ENCODE data around the gene NAP1L4. TPM values are rescaled to one million over a fixed set of nuclear protein-coding genes. Genes with fewer than 3 reads are reported as not detected.

NAP1L4 gene
- total RNA-seq: 155 to 171 TPM (median 163 TPM) in 3 replicates

- Mint-ChIP-seq H3K4me3 (peak within 1 kb of the TSS; percentile 93), H3K36me3 (no peaks in the 10 kb centered on the region), H3K27ac (peak within 1 kb of the TSS; percentile 98), H3K27me3 (ENCODE audit: low read depth) (no peaks in the 10 kb centered on the region), H3K9me3 (no peaks in the 10 kb centered on the region), H3K4me1 (peaks cover 32% of the 10 kb centered on the region)
- peak; percentile 96 to 98 for DNase-seq (ENCODE audit: low spot score in 2 of 2, unreplicated experiment in 2 of 2)
- no peak for TF ChIP-seq CTCF (IDR thresholded peaks at IDR 0.05; ENCODE audit: unreplicated experiment)
These were observed at the start of gene NAP1L4 for GRCh38 chr11:2992234-2992996. Gene NAP1L4, minus strand, starts transcription at chr11:2992329. Its CDS starts 13,109 bp downstream, at chr11:2979220.

- no peaks in the 10 kb centered on the region for H3K9me3 Mint-ChIP-seq
- no peaks in the 10 kb centered on the region for H3K4me1 Mint-ChIP-seq
- no peak for DNase-seq (ENCODE audit: low spot score in 2 of 2, unreplicated experiment in 2 of 2)
- no peaks in the 10 kb centered on the region for H3K27me3 Mint-ChIP-seq (ENCODE audit: low read depth)
- peaks cover 13% of the 10 kb centered on the region for H3K36me3 Mint-ChIP-seq
- H3K4me3 Mint-ChIP-seq: no peak overlapping the region
- TF ChIP-seq CTCF (IDR thresholded peaks at IDR 0.05; ENCODE audit: unreplicated experiment): no peak
- H3K27ac Mint-ChIP-seq: no peak overlapping the region
These were observed 48.8 kb upstream of the NAP1L4 start for GRCh38 chr11:3040881-3041280.

- Mint-ChIP-seq H3K4me3 (no peak overlapping the region), H3K9me3 (no peaks in the 10 kb centered on the region), H3K4me1 (no peaks in the 10 kb centered on the region), H3K36me3 (peaks cover 11% of the 10 kb centered on the region), H3K27me3 (ENCODE audit: low read depth) (no peaks in the 10 kb centered on the region), H3K27ac (no peak overlapping the region)
- no peak for TF ChIP-seq CTCF (IDR thresholded peaks at IDR 0.05; ENCODE audit: unreplicated experiment)
- no peak for DNase-seq (ENCODE audit: low spot score in 2 of 2, unreplicated experiment in 2 of 2)
These were observed 45.8 kb upstream of the NAP1L4 start for GRCh38 chr11:3037945-3038271.

- TF ChIP-seq CTCF (IDR thresholded peaks at IDR 0.05; ENCODE audit: unreplicated experiment): peak; percentile 74
- no peaks in the 10 kb centered on the region for H3K4me1 Mint-ChIP-seq
- H3K9me3 Mint-ChIP-seq: no peaks in the 10 kb centered on the region
- H3K27ac Mint-ChIP-seq: no peak overlapping the region
- no peak overlapping the region for H3K4me3 Mint-ChIP-seq
- peaks cover 15% of the 10 kb centered on the region for H3K36me3 Mint-ChIP-seq
- DNase-seq (ENCODE audit: low spot score in 2 of 2, unreplicated experiment in 2 of 2): peak; percentile 61 to 81
- H3K27me3 Mint-ChIP-seq (ENCODE audit: low read depth): no peaks in the 10 kb centered on the region
These were observed 45.2 kb upstream of the NAP1L4 start for GRCh38 chr11:3037040-3037944.

GRCh38 chr11:3036419-3036818 lies 44.3 kb upstream of the NAP1L4 start:
- Mint-ChIP-seq H3K27ac (no peak overlapping the region), H3K27me3 (ENCODE audit: low read depth) (no peaks in the 10 kb centered on the region), H3K4me3 (no peak overlapping the region), H3K36me3 (peaks cover 13% of the 10 kb centered on the region), H3K9me3 (no peaks in the 10 kb centered on the region), H3K4me1 (no peaks in the 10 kb centered on the region)
- DNase-seq (ENCODE audit: low spot score in 2 of 2, unreplicated experiment in 2 of 2): no peak
- TF ChIP-seq CTCF (IDR thresholded peaks at IDR 0.05; ENCODE audit: unreplicated experiment): no peak

Data from mesothelial cell of epicardium (in vitro differentiated cells).